ENCODE measurements around the gene HSPA12B.

Gene HSPA12B

GRCh38 chr20:3783068-3783489, 50.6 kb downstream of the HSPA12B start:
- no peak overlapping the region for H2AFZ ChIP-seq (ENCODE audit: low read length, unreplicated experiment)
- H3K4me1 ChIP-seq (ENCODE audit: control insufficient read depth, insufficient read depth, low read length, unreplicated experiment), result peaks cover 26% of the 10 kb centered on the region
- no peak overlapping the region for H3K27ac ChIP-seq (ENCODE audit: low read depth, low read length)
- peaks cover 2% of the 10 kb centered on the region; the same call in 1 of the 2 replicates for H3K36me3 ChIP-seq (ENCODE audit: insufficient read depth, low read length)
- H3K4me3 ChIP-seq (ENCODE audit: low read depth, low read length), result no peak overlapping the region; the same call in 1 of the 2 replicates
- 0 out of 2 replicates have a peak, but pooled peaks cover 10% of the 10 kb centered on the region for H3K27me3 ChIP-seq (ENCODE audit: insufficient read depth, low read length)
- peaks cover 32% of the 10 kb centered on the region for H3K79me2 ChIP-seq (ENCODE audit: control insufficient read depth, insufficient read depth, low read length, unreplicated experiment)

GRCh38 chr20:3783511-3784195, 51.2 kb downstream of the HSPA12B start:
- Histone ChIP-seq H3K4me1 (ENCODE audit: control insufficient read depth, insufficient read depth, low read length, unreplicated experiment) (peaks cover 31% of the 10 kb centered on the region), H3K27ac (ENCODE audit: low read depth, low read length) (no peak overlapping the region), H3K4me3 (ENCODE audit: low read depth, low read length) (peak overlapping the region; percentile 98), H3K79me2 (ENCODE audit: control insufficient read depth, insufficient read depth, low read length, unreplicated experiment) (peaks cover 32% of the 10 kb centered on the region), H3K36me3 (ENCODE audit: insufficient read depth, low read length) (peaks cover 2% of the 10 kb centered on the region; the same call in 1 of the 2 replicates), H2AFZ (ENCODE audit: low read length, unreplicated experiment) (no peak overlapping the region), H3K27me3 (ENCODE audit: insufficient read depth, low read length) (0 out of 2 replicates have a peak, but pooled peaks cover 4% of the 10 kb centered on the region)

DNA sequence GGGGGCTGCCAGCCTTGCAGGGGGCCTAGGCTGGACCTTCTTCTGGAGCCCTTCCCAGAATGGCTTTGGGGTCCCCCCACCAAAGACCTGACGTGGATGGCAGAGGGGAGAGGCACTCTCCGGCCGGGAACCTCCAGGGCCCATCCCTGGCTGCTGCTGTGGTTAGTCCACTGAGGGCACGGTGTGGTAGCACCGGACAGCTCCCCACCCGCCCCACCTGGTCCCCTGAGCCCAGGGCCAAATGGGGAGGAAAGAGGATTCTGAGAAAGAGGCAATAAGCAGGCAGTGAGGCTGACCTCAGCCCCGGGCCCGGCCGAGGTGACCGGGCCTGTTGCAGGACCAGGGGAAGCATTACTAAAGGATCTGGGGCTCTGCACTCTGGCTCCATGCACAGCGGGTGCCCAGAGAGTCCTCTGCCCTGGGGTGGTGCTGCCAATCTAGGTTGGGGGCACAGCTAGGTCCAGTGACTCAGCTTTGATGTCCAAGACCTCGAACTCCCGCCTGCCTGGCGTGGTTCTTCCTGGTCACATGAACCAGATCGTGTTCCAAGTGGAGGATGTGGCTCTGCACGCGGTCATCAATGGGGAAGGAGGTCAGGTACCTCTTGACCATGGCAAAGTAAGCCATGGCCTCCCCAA, 51.9 kb downstream of the HSPA12B start:
- Histone ChIP-seq H3K27me3 (ENCODE audit: insufficient read depth, low read length) (no peaks in the 10 kb centered on the region), H3K36me3 (ENCODE audit: insufficient read depth, low read length) (peaks cover 2% of the 10 kb centered on the region; the same call in 1 of the 2 replicates), H3K79me2 (ENCODE audit: control insufficient read depth, insufficient read depth, low read length, unreplicated experiment) (peaks cover 32% of the 10 kb centered on the region), H2AFZ (ENCODE audit: low read length, unreplicated experiment) (no peak overlapping the region), H3K4me3 (ENCODE audit: low read depth, low read length) (peak overlapping the region; percentile 98), H3K27ac (ENCODE audit: low read depth, low read length) (no peak overlapping the region), H3K4me1 (ENCODE audit: control insufficient read depth, insufficient read depth, low read length, unreplicated experiment) (peaks cover 36% of the 10 kb centered on the region)

- Histone ChIP-seq H3K4me3 (ENCODE audit: low read depth, low read length) (peak overlapping the region; percentile 98), H3K27me3 (ENCODE audit: insufficient read depth, low read length) (no peaks in the 10 kb centered on the region), H3K79me2 (ENCODE audit: control insufficient read depth, insufficient read depth, low read length, unreplicated experiment) (peaks cover 32% of the 10 kb centered on the region), H3K4me1 (ENCODE audit: control insufficient read depth, insufficient read depth, low read length, unreplicated experiment) (peaks cover 36% of the 10 kb centered on the region), H2AFZ (ENCODE audit: low read length, unreplicated experiment) (no peak overlapping the region), H3K36me3 (ENCODE audit: insufficient read depth, low read length) (peaks cover 2% of the 10 kb centered on the region; the same call in 1 of the 2 replicates), H3K27ac (ENCODE audit: low read depth, low read length) (no peak overlapping the region)
These were observed 52.4 kb downstream of the HSPA12B start for GRCh38 chr20:3784863-3785239.

DNA sequence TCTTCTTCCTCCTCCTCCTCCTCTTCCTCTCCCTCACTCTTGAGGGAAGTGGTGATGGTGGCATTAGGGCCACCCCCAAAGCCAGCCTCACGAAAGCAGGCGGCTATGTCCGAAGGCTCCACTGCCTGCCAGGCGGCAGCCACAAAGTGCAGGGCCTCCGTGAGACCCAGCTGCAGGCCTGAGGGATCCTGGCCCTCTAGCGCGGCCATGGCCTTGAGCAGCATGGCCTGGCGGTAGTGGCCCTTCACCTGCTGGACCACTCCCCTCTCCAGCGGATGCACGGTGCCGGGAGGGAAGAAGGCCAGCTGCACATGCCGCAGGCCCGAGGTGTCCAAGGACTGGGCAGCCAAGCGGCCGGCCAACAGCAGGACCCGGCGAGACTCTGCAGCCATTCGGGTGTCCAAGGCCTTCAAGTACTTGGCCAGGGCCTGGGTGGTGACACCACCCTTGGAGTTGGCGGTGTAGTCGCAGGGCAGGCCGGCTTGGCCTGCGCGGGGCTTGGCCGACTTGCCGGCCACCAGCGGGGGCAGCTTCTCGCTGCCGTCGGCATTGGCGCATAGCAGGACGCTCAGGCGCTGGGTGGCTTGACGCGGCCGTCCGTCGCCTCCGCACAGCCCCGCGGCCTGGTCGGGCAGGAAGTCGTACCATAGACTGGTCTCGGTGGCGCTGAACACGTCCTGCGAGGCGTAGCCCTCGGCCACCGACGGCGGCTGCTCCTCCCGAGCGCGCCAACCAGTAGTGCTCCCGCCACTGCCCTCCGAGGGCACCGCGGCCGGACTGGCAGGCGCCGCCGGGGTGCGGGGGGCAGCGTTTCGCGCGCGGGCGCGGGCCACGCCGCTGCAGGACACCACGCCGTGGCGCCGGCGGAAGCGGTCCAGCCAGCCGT, 53.0 kb downstream of the HSPA12B start:
- H3K4me3 ChIP-seq (ENCODE audit: low read depth, low read length), result peak overlapping the region; percentile 98
- no peaks in the 10 kb centered on the region for H3K27me3 ChIP-seq (ENCODE audit: insufficient read depth, low read length)
- peak overlapping the region; percentile 60 for H3K27ac ChIP-seq (ENCODE audit: low read depth, low read length)
- H3K36me3 ChIP-seq (ENCODE audit: insufficient read depth, low read length), result peaks cover 2% of the 10 kb centered on the region; the same call in 1 of the 2 replicates
- H3K4me1 ChIP-seq (ENCODE audit: control insufficient read depth, insufficient read depth, low read length, unreplicated experiment), result peaks cover 36% of the 10 kb centered on the region
- H3K79me2 ChIP-seq (ENCODE audit: control insufficient read depth, insufficient read depth, low read length, unreplicated experiment), result peaks cover 32% of the 10 kb centered on the region
- no peak overlapping the region for H2AFZ ChIP-seq (ENCODE audit: low read length, unreplicated experiment)

DNA sequence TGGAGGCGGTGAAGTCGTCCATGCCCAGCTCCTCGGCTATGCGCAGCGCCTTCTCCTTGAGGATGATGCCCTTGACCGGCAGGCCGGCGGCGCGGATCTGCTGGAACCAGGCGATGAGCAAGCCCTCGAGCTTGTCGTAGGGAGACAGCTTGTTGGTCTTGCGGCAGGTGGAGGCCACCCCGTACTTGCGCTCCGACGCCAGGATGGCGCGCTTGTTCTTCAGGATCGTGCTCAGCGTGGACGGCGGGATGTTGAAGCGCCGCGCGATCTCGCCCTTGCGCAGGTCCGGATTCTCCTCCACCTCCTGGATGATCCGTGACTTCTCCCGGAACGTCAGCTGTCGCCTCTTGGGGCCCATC, 53.6 kb downstream of the HSPA12B start:
- peak overlapping the region; percentile 98 for H3K4me3 ChIP-seq (ENCODE audit: low read depth, low read length)
- peaks cover 2% of the 10 kb centered on the region; the same call in 1 of the 2 replicates for H3K36me3 ChIP-seq (ENCODE audit: insufficient read depth, low read length)
- H2AFZ ChIP-seq (ENCODE audit: low read length, unreplicated experiment), result no peak overlapping the region
- peak overlapping the region; percentile 60 for H3K27ac ChIP-seq (ENCODE audit: low read depth, low read length)
- no peaks in the 10 kb centered on the region for H3K27me3 ChIP-seq (ENCODE audit: insufficient read depth, low read length)
- H3K79me2 ChIP-seq (ENCODE audit: control insufficient read depth, insufficient read depth, low read length, unreplicated experiment), result peaks cover 32% of the 10 kb centered on the region
- peaks cover 36% of the 10 kb centered on the region for H3K4me1 ChIP-seq (ENCODE audit: control insufficient read depth, insufficient read depth, low read length, unreplicated experiment)

DNA sequence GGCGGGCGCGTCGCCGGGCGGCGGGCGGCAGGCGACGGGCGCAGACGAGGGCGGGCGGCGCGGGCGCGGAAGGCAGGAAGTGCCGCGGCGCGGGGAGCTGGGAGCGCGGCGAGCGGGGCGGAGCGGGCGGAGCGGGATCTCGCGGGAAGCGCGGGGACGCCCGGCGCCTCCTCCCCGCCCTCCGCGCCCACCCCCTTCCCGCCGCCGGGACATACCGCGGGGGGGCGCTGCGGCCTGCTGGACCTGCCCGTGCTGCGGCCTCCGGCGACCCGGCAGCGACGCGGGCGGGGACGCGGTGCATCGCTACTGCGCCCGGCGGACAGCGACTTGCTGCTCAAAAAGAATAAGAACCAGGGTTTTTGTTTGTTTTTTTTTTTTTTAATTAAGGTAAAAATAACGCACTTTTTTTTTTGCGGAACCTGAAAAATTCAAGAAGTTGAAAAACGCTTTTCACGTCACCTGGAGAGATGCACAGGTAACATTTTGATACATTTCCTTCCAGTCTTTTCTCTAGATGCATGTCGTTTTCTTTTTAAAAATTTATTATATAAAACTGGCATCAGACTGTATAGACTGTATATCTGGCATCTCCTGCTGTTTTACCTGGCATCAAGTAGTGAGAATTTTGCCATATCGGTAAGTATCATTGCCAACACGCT, 54.3 kb downstream of the HSPA12B start, which contains the start of gene CENPB:
TSS of gene CENPB (minus strand) at position 76 of the 659 bp plus-strand sequence. CDS start 257 bp downstream, outside the sequence.
- peaks cover 36% of the 10 kb centered on the region for H3K4me1 ChIP-seq (ENCODE audit: control insufficient read depth, insufficient read depth, low read length, unreplicated experiment)
- H3K27me3 ChIP-seq (ENCODE audit: insufficient read depth, low read length), result no peaks in the 10 kb centered on the region
- H3K36me3 ChIP-seq (ENCODE audit: insufficient read depth, low read length), result peaks cover 2% of the 10 kb centered on the region; the same call in 1 of the 2 replicates
- H3K27ac ChIP-seq (ENCODE audit: low read depth, low read length), result peak within 1 kb of the TSS; percentile 60
- H3K79me2 ChIP-seq (ENCODE audit: control insufficient read depth, insufficient read depth, low read length, unreplicated experiment), result peaks cover 32% of the 10 kb centered on the region
- H2AFZ ChIP-seq (ENCODE audit: low read length, unreplicated experiment), result peak within 1 kb of the TSS; percentile 69
- peak within 1 kb of the TSS; percentile 98 for H3K4me3 ChIP-seq (ENCODE audit: low read depth, low read length)

DNA sequence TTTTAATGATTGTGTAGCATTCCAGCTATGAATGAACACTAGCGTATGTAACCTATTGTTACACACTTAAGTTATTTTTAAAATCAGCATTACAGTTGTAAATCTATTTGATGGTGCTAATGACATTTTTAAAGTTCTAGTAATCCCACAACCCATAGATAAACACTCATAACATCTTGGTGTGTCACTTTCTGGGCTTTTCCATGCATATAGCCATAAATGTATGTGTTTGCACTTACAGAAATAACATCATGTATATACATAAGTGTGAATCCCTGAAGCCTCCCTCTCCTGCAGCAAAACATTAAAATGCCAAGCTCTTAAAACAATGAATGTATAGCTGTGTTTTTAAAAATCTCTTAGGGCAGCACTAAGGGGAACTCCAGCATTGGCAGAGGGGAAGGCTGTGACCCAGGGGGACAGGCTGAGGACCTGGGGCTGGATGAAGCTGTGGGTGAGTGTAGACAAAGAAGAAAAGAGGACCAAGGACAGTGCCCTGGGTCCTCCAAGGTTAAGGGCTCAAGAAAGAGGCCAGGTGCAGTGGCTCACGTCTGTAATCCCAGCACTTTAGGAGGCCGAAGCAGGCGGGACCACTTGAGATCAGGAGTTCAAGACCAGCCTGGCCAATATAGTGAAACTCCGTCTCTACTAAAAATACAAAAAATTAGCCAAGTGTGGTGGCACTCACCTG, 55.0 kb downstream of the HSPA12B start:
- peaks cover 2% of the 10 kb centered on the region; the same call in 1 of the 2 replicates for H3K36me3 ChIP-seq (ENCODE audit: insufficient read depth, low read length)
- no peak overlapping the region for H3K27ac ChIP-seq (ENCODE audit: low read depth, low read length)
- peaks cover 32% of the 10 kb centered on the region for H3K79me2 ChIP-seq (ENCODE audit: control insufficient read depth, insufficient read depth, low read length, unreplicated experiment)
- peak overlapping the region; percentile 77 for H3K4me3 ChIP-seq (ENCODE audit: low read depth, low read length)
- no peaks in the 10 kb centered on the region for H3K27me3 ChIP-seq (ENCODE audit: insufficient read depth, low read length)
- H2AFZ ChIP-seq (ENCODE audit: low read length, unreplicated experiment), result peak overlapping the region; percentile 69
- peaks cover 36% of the 10 kb centered on the region for H3K4me1 ChIP-seq (ENCODE audit: control insufficient read depth, insufficient read depth, low read length, unreplicated experiment)

GRCh38 chr20:3788685-3789155, 56.2 kb downstream of the HSPA12B start:
- no peak overlapping the region for H3K4me3 ChIP-seq (ENCODE audit: low read depth, low read length)
- H3K27ac ChIP-seq (ENCODE audit: low read depth, low read length), result no peak overlapping the region
- H2AFZ ChIP-seq (ENCODE audit: low read length, unreplicated experiment), result no peak overlapping the region

More at GRCh38 chr20:3788685-3789155, 56.2 kb downstream of the HSPA12B start:
- no peaks in the 10 kb centered on the region; the same call in 1 of the 2 replicates for H3K36me3 ChIP-seq (ENCODE audit: insufficient read depth, low read length)
- H3K27me3 ChIP-seq (ENCODE audit: insufficient read depth, low read length), result no peaks in the 10 kb centered on the region
- H3K79me2 ChIP-seq (ENCODE audit: control insufficient read depth, insufficient read depth, low read length, unreplicated experiment), result peaks cover 25% of the 10 kb centered on the region
- peaks cover 33% of the 10 kb centered on the region for H3K4me1 ChIP-seq (ENCODE audit: control insufficient read depth, insufficient read depth, low read length, unreplicated experiment)

Data from ACC112 (cell line).